ENCODE data around the gene RNF111.

GRCh38 chr15:58966698-58967097, 20.8 kb upstream of the RNF111 start:
- no peak for TF ChIP-seq CTCF (optimal IDR thresholded peaks at IDR 0.05 in 1 of 3, IDR thresholded peaks at IDR 0.05 in 1 of 3, conservative IDR thresholded peaks at IDR 0.05 in 1 of 3; ENCODE audit: extremely low read depth in 1 of 3, insufficient read depth in 2 of 3, low read length in 3 of 3)
- TF ChIP-seq EZH2 (IDR thresholded peaks at IDR 0.05; ENCODE audit: low read length): no peak
